CD8-positive, alpha-beta memory T cell (primary cell): Measurements from ENCODE around the gene ARID4A. TPM values are rescaled to one million over a fixed set of nuclear protein-coding genes. Genes with fewer than 3 reads are reported as not detected.

Source experiments
- CTCF ChIA-PET: fragments of 350-600 bp; sonication (Branson Sonifier 250); formaldehyde crosslinking; loops from one replicate; lab custom pipeline; 2021; ENCODE audit warnings: antibody characterized with exemption; lab: Charles Lee
- POLR2A ChIA-PET: fragments of 350-600 bp; sonication (Branson Sonifier 250); formaldehyde crosslinking; loops from one replicate; lab custom pipeline; 2021; ENCODE audit warnings: antibody characterized with exemption; lab: Charles Lee
- DNase-seq, 5 donors: peaks; one replicate each; pipeline versions ENCODE4 v3.0.0 to v3.0.0-alpha.2; 2020 to 2022; ENCODE audit warnings: mixed read lengths in 1 of 5
- H3K27ac ChIP-seq: one replicate; pipeline ENCODE4 v1.7.0; 2013; ENCODE audit warnings: low read depth, mild to moderate bottlenecking, low read length, moderate library complexity
- H3K27me3 ChIP-seq: 2 replicates; pipeline ENCODE4 v1.7.0; 2013; ENCODE audit warnings: low read length, mild to moderate bottlenecking; ENCODE audit not compliant: insufficient read depth, poor library complexity, severe bottlenecking
- H3K36me3 ChIP-seq: 2 replicates; pipeline ENCODE4 v1.7.0; 2013; ENCODE audit warnings: mild to moderate bottlenecking, low read length, moderate library complexity; ENCODE audit not compliant: insufficient read depth
- H3K4me1 ChIP-seq: 2 replicates; pipeline ENCODE4 v1.7.0; 2013; ENCODE audit warnings: mild to moderate bottlenecking, low read length, moderate library complexity; ENCODE audit not compliant: insufficient read depth
- H3K4me3 ChIP-seq: 2 replicates; pipeline ENCODE4 v1.7.0; 2013; ENCODE audit warnings: mild to moderate bottlenecking, low read length
- H3K9me3 ChIP-seq: 2 replicates; pipeline ENCODE4 v1.7.0; 2013; ENCODE audit warnings: mild to moderate bottlenecking, low read length
- H3K27ac Mint-ChIP-seq, 8 donors: one replicate each; pipeline ENCODE4 v1.8.0; 2020 to 2021; ENCODE audit warnings: mixed read lengths in 8 of 8, mild to moderate bottlenecking in 6 of 8, inconsistent platforms in 3 of 8, moderate library complexity in 3 of 8
- H3K27me3 Mint-ChIP-seq, 2 donors: one replicate each; pipeline ENCODE4 v1.8.0; 2020 to 2021; ENCODE audit warnings: mixed read lengths in 2 of 2, mild to moderate bottlenecking in 1 of 2, moderate library complexity in 1 of 2
- H3K36me3 Mint-ChIP-seq, 3 donors: one replicate each; pipeline ENCODE4 v1.8.0; 2020 to 2021; ENCODE audit warnings: mixed read lengths in 3 of 3, inconsistent platforms in 1 of 3, mild to moderate bottlenecking in 1 of 3
- H3K4me1 Mint-ChIP-seq, 3 donors: one replicate each; pipeline ENCODE4 v1.8.0; 2020 to 2021; ENCODE audit warnings: mixed read lengths in 3 of 3, inconsistent platforms in 1 of 3, mild to moderate bottlenecking in 1 of 3
- H3K4me3 Mint-ChIP-seq, 7 donors: one replicate each; pipeline ENCODE4 v1.8.0; 2020 to 2021; ENCODE audit warnings: mixed read lengths in 7 of 7, mild to moderate bottlenecking in 6 of 7, moderate library complexity in 4 of 7, inconsistent platforms in 2 of 7
- H3K9me3 Mint-ChIP-seq, 5 donors: one replicate each; pipeline ENCODE4 v1.8.0; 2020 to 2022; ENCODE audit warnings: mixed read lengths in 5 of 5, mild to moderate bottlenecking in 3 of 5, moderate library complexity in 2 of 5, inconsistent platforms in 1 of 5
- polyA plus RNA-seq: library from polyadenylated mRNA; unstranded; fragments of 300-500 nt; fragmentation: Illumina TruSeq; gene quantifications from one replicate; pipeline ENCODE4 v1.2.3, GENCODE V29; 2021
- total RNA-seq, 2 experiments: library from RNA; stranded (reverse); gene quantifications; one replicate each; pipeline ENCODE4 v1.2.3, GENCODE V29; 2021

Gene ARID4A
- total and polyA plus RNA-seq, 3 experiments from 2014 or later = 19.6 to 38.3 (median 20.4) TPM

- Mint-ChIP-seq H3K4me3 (peak within 1 kb of the TSS; percentile 83 to 91 (median 87)), H3K9me3 (no peaks in the 10 kb centered on the region), H3K27ac (peak within 1 kb of the TSS; percentile 89 to 98 (median 93)), H3K27me3 (peaks cover 0 to 2% of the 10 kb centered on the region in 2 donors), H3K4me1 (peaks cover 11 to 16% (median 12%) of the 10 kb centered on the region in 3 donors), H3K36me3 (peaks cover 0 to 2% (median 0%) of the 10 kb centered on the region in 3 donors)
- Histone ChIP-seq H3K9me3 (no peaks in the 10 kb centered on the region), H3K4me3 (peak within 1 kb of the TSS; percentile 59), H3K27me3 (no peaks in the 10 kb centered on the region), H3K4me1 (peaks cover 6% of the 10 kb centered on the region), H3K27ac (no peak within 1 kb of the TSS), H3K36me3 (no peaks in the 10 kb centered on the region)
- CTCF ChIA-PET = interaction anchor here (0.7 to 2.8 kb wide), 27 partner anchors 9 to 288 kb away, joined by 3 to 17 read pairs (median 4); partner anchors contain the start of genes ACTR10, KIAA0586 and TIMM9
- DNase-seq = peak; percentile 57 to 77 (median 69)
- POLR2A ChIA-PET = interaction anchor here (0.6 to 2.7 kb wide), 5 partner anchors 21 to 118 kb away, joined by 3 to 23 read pairs (median 6); partner anchors contain the start of genes ARID4A, KIAA0586 and TIMM9
Observed at GRCh38 chr14:58395812-58396788, 97.7 kb downstream of the ARID4A start, which contains the start of gene TOMM20L. Gene TOMM20L, plus strand, starts transcription at chr14:58395930. Its CDS starts 28 bp downstream, at chr14:58395958.

- Histone ChIP-seq H3K36me3 (no peaks in the 10 kb centered on the region), H3K4me3 (no peak overlapping the region), H3K27me3 (no peaks in the 10 kb centered on the region), H3K9me3 (no peaks in the 10 kb centered on the region), H3K4me1 (peaks cover 6% of the 10 kb centered on the region), H3K27ac (no peak overlapping the region)
- peaks cover 11 to 16% (median 12%) of the 10 kb centered on the region in 3 donors for H3K4me1 Mint-ChIP-seq
- no peaks in the 10 kb centered on the region for H3K9me3 Mint-ChIP-seq
- ChIA-PET POLR2A (interaction anchor here (2.7 kb wide), 1 partner anchor 29 kb away, joined by 23 read pairs; the partner anchor contains the start of genes KIAA0586 and TIMM9), CTCF (interaction anchor here (1.0 kb wide), 1 partner anchor 10 kb away, joined by 4 read pairs; no protein-coding TSS in a partner anchor)
- peak overlapping the region in 6 of 7 donors; percentile 41 to 91 (median 62) for H3K4me3 Mint-ChIP-seq
- no peak for DNase-seq
- peak overlapping the region in 4 of 8 donors; percentile 3 to 93 (median 19) for H3K27ac Mint-ChIP-seq
- peaks cover 0 to 2% (median 0%) of the 10 kb centered on the region in 3 donors for H3K36me3 Mint-ChIP-seq
- peaks cover 0 to 2% of the 10 kb centered on the region in 2 donors for H3K27me3 Mint-ChIP-seq
Observed at GRCh38 chr14:58397156-58397555, 98.8 kb downstream of the ARID4A start.

GRCh38 chr14:58398495-58398894, 100.1 kb downstream of the ARID4A start:
- Histone ChIP-seq H3K36me3 (no peaks in the 10 kb centered on the region), H3K9me3 (no peaks in the 10 kb centered on the region), H3K27me3 (no peaks in the 10 kb centered on the region), H3K4me3 (no peak overlapping the region), H3K4me1 (peaks cover 6% of the 10 kb centered on the region), H3K27ac (no peak overlapping the region)
- CTCF ChIA-PET = interaction anchor here (1.5 kb wide), 1 partner anchor 46 kb away, joined by 3 read pairs; no protein-coding TSS in a partner anchor
- Mint-ChIP-seq H3K27me3 (peaks cover 0 to 2% of the 10 kb centered on the region in 2 donors), H3K4me1 (peaks cover 11 to 16% (median 12%) of the 10 kb centered on the region in 3 donors), H3K4me3 (peak overlapping the region in 1 of 7 donors; percentile 23), H3K27ac (peak overlapping the region in 1 of 8 donors; percentile 14), H3K9me3 (no peaks in the 10 kb centered on the region), H3K36me3 (peaks cover 0 to 2% (median 0%) of the 10 kb centered on the region in 3 donors)
- no peak for DNase-seq
- POLR2A ChIA-PET = no interaction called here

GRCh38 chr14:58398895-58399294, 100.5 kb downstream of the ARID4A start:
- peaks cover 0 to 2% (median 0%) of the 10 kb centered on the region in 3 donors for H3K36me3 Mint-ChIP-seq
- H3K4me3 Mint-ChIP-seq = no peak overlapping the region
- POLR2A ChIA-PET = no interaction called here
- H3K9me3 Mint-ChIP-seq = no peaks in the 10 kb centered on the region
- Histone ChIP-seq H3K4me3 (no peak overlapping the region), H3K4me1 (peaks cover 6% of the 10 kb centered on the region), H3K27ac (no peak overlapping the region), H3K36me3 (no peaks in the 10 kb centered on the region), H3K9me3 (no peaks in the 10 kb centered on the region), H3K27me3 (no peaks in the 10 kb centered on the region)
- peaks cover 11 to 16% (median 12%) of the 10 kb centered on the region in 3 donors for H3K4me1 Mint-ChIP-seq
- no peak for DNase-seq
- CTCF ChIA-PET = interaction anchor here (1.5 kb wide), 1 partner anchor 46 kb away, joined by 3 read pairs; no protein-coding TSS in a partner anchor
- no peak overlapping the region for H3K27ac Mint-ChIP-seq
- peaks cover 0 to 2% of the 10 kb centered on the region in 2 donors for H3K27me3 Mint-ChIP-seq

- no peaks in the 10 kb centered on the region for H3K9me3 ChIP-seq
- CTCF ChIA-PET = no interaction called here
- POLR2A ChIA-PET = interaction anchor here (0.7 kb wide), 1 partner anchor 250 kb away, joined by 3 read pairs; the partner anchor contains the start of gene ARMH4
- H3K4me1 ChIP-seq = no peaks in the 10 kb centered on the region
- H3K27ac Mint-ChIP-seq = no peak overlapping the region
- DNase-seq = no peak
- H3K9me3 Mint-ChIP-seq = no peaks in the 10 kb centered on the region
- no peak overlapping the region for H3K27ac ChIP-seq
- no peaks in the 10 kb centered on the region for H3K27me3 ChIP-seq
- H3K27me3 Mint-ChIP-seq = no peaks in the 10 kb centered on the region
- H3K4me3 ChIP-seq = no peak overlapping the region
- no peaks in the 10 kb centered on the region for H3K36me3 ChIP-seq
- peaks cover under 1 to 5% (median 3%) of the 10 kb centered on the region in 3 donors for H3K4me1 Mint-ChIP-seq
- peaks cover 0 to 2% (median 2%) of the 10 kb centered on the region in 3 donors for H3K36me3 Mint-ChIP-seq
- no peak overlapping the region for H3K4me3 Mint-ChIP-seq
Observed at GRCh38 chr14:58401587-58401986, 103.2 kb downstream of the ARID4A start.

GRCh38 chr14:58408681-58409215, 110.4 kb downstream of the ARID4A start:
- Mint-ChIP-seq H3K27ac (no peak overlapping the region), H3K9me3 (no peaks in the 10 kb centered on the region), H3K36me3 (peaks cover 8 to 47% (median 14%) of the 10 kb centered on the region in 3 donors), H3K4me1 (peaks cover 0 to 4% (median 2%) of the 10 kb centered on the region in 3 donors), H3K4me3 (no peak overlapping the region), H3K27me3 (no peaks in the 10 kb centered on the region)
- ChIA-PET CTCF (interaction anchor here (0.6 kb wide), 1 partner anchor 129 kb away, joined by 3 read pairs; no protein-coding TSS in a partner anchor), POLR2A (no interaction called here)
- H3K9me3 ChIP-seq = no peaks in the 10 kb centered on the region
- no peak overlapping the region for H3K27ac ChIP-seq
- no peak overlapping the region for H3K4me3 ChIP-seq
- peaks cover 16% of the 10 kb centered on the region for H3K36me3 ChIP-seq
- no peaks in the 10 kb centered on the region for H3K27me3 ChIP-seq
- no peak for DNase-seq
- no peaks in the 10 kb centered on the region for H3K4me1 ChIP-seq

GRCh38 chr14:58414845-58415244, 116.5 kb downstream of the ARID4A start:
- peak overlapping the region in 1 of 8 donors; percentile 37 for H3K27ac Mint-ChIP-seq
- H3K4me1 Mint-ChIP-seq = peaks cover 20 to 29% (median 25%) of the 10 kb centered on the region in 3 donors
- POLR2A ChIA-PET = no interaction called here
- Histone ChIP-seq H3K4me1 (no peaks in the 10 kb centered on the region), H3K9me3 (no peaks in the 10 kb centered on the region), H3K36me3 (peaks cover 17% of the 10 kb centered on the region), H3K27ac (no peak overlapping the region), H3K27me3 (no peaks in the 10 kb centered on the region), H3K4me3 (no peak overlapping the region)
- no peak for DNase-seq
- H3K36me3 Mint-ChIP-seq = peaks cover 14 to 67% (median 22%) of the 10 kb centered on the region in 3 donors
- no peak overlapping the region for H3K4me3 Mint-ChIP-seq
- CTCF ChIA-PET = no interaction called here
- no peaks in the 10 kb centered on the region for H3K27me3 Mint-ChIP-seq
- no peaks in the 10 kb centered on the region for H3K9me3 Mint-ChIP-seq
